H1 (cell line): ENCODE results near the gene ITPKB. TPM values are rescaled to one million over a fixed set of nuclear protein-coding genes. Genes with fewer than 3 reads are reported as not detected.

ENCODE experiments used
- CTCF ChIA-PET: fragments of 300-600 bp; sonication (Branson Sonifier 250); formaldehyde crosslinking; loops from one replicate; lab custom pipeline; 2021; ENCODE audit not compliant: partially characterized antibody; lab: Charles Lee
- POLR2A ChIA-PET: fragments of 300-600 bp; sonication (Branson Sonifier 250); formaldehyde crosslinking; loops from one replicate; lab custom pipeline; 2021; ENCODE audit warnings: inconsistent platforms; ENCODE audit not compliant: partially characterized antibody; lab: Charles Lee
- DNase-seq, 2 experiments: peaks; one replicate each; pipeline versions ENCODE4 v3.0.0 to v3.0.0-alpha.2; 2010 to 2022; ENCODE audit warnings: low spot score in 2 of 2, low read depth in 1 of 2, mixed read lengths in 1 of 2
- FAIRE-seq: peaks from 2 replicates; lab custom pipeline; 2011; peaks lifted over from hg19 to GRCh38; lab: Jason Lieb, UNC
- H2AFZ ChIP-seq: 2 replicates; pipeline ENCODE4 v1.8.1; 2012; ENCODE audit warnings: low read length, inconsistent platforms
- H2AK5ac ChIP-seq: 2 replicates; pipeline ENCODE4 v1.6.1; 2013; ENCODE audit warnings: low read depth, low read length
- H2BK120ac ChIP-seq: replicated peaks from 2 replicates; pipeline ENCODE3; 2013; ENCODE audit warnings: low read depth, low read length, inconsistent platforms
- H2BK12ac ChIP-seq: 2 replicates; pipeline ENCODE4 v1.6.1; 2013; ENCODE audit warnings: low read depth, low read length
- H2BK15ac ChIP-seq: 2 replicates; pipeline ENCODE4 v1.6.1; 2013; ENCODE audit warnings: low read length
- H2BK20ac ChIP-seq: 2 replicates; pipeline ENCODE4 v1.6.1; 2013; ENCODE audit warnings: low read length
- H2BK5ac ChIP-seq: 2 replicates; pipeline ENCODE4 v1.6.1; 2013; ENCODE audit warnings: low read depth, low read length
- H3K14ac ChIP-seq: 2 replicates; pipeline ENCODE4 v1.6.1; 2013; ENCODE audit warnings: inconsistent platforms; ENCODE audit not compliant: insufficient read length
- H3K18ac ChIP-seq: 2 replicates; pipeline ENCODE4 v1.6.1; 2013; ENCODE audit warnings: low read length; ENCODE audit errors: extremely low read depth
- H3K23ac ChIP-seq: 2 replicates; pipeline ENCODE4 v1.6.1; 2013; ENCODE audit warnings: inconsistent platforms; ENCODE audit not compliant: insufficient read length
- H3K23me2 ChIP-seq: 2 replicates; pipeline ENCODE4 v1.6.1; 2013; ENCODE audit warnings: low read depth, low read length
- H3K27ac ChIP-seq: 2 replicates; pipeline ENCODE4 v1.6.1; 2011; ENCODE audit warnings: low read depth, low read length, inconsistent platforms
- H3K27me3 ChIP-seq, 4 experiments: replicated peaks in 1 of 4; 1 replicate in 1 of 4; 2 replicates in 3 of 4; pipeline versions ENCODE4 v1.6.1 to v1.8.1; 2011 to 2013; ENCODE audit warnings: low read length in 3 of 4, mild to moderate bottlenecking in 3 of 4, inconsistent platforms in 2 of 4, mixed read lengths in 2 of 4, moderate library complexity in 1 of 4; ENCODE audit not compliant: control insufficient read depth in 3 of 4, insufficient read depth in 3 of 4; ENCODE audit errors: extremely low read depth in 1 of 4
- H3K36me3 ChIP-seq, 4 experiments: 2 replicates each; pipeline versions ENCODE4 v1.6.1 to v1.8.1; 2011 to 2013; ENCODE audit warnings: mild to moderate bottlenecking in 4 of 4, low read length in 3 of 4, moderate library complexity in 2 of 4, control low read depth in 1 of 4, inconsistent platforms in 1 of 4; ENCODE audit not compliant: insufficient read depth in 4 of 4, control insufficient read depth in 2 of 4
- H3K4ac ChIP-seq: replicated peaks from 2 replicates; pipeline ENCODE3; 2013; ENCODE audit warnings: low read length, low read depth, mixed read lengths, inconsistent platforms; ENCODE audit not compliant: insufficient read length
- H3K4me1 ChIP-seq, 4 experiments: replicated peaks in 1 of 4; 1 replicate in 1 of 4; 2 replicates in 3 of 4; pipeline versions ENCODE4 v1.6.1 to v1.8.1; 2011 to 2013; ENCODE audit warnings: low read length in 3 of 4, inconsistent platforms in 2 of 4, mixed read lengths in 1 of 4; ENCODE audit not compliant: insufficient read depth in 4 of 4, control insufficient read depth in 3 of 4
- H3K4me2 ChIP-seq, 2 experiments: 2 replicates each; pipeline versions ENCODE4 v1.6.1 to v1.8.1; 2011 to 2013; ENCODE audit warnings: low read depth in 2 of 2, low read length in 2 of 2, control low read depth in 1 of 2, inconsistent platforms in 1 of 2, mild to moderate bottlenecking in 1 of 2; ENCODE audit not compliant: insufficient read depth in 1 of 2
- H3K4me3 ChIP-seq, 4 experiments: fragments of 200-600, 300-600 bp in 1 of 4; sonication (generic), shearing (Covaris generic), sonication (Bioruptor Twin) in 1 of 4; 2 replicates each; pipeline versions ENCODE4 v1.5.1 to v1.8.1; 2011 to 2016; ENCODE audit warnings: low read length in 4 of 4, low read depth in 3 of 4, control low read depth in 2 of 4, inconsistent platforms in 2 of 4, mild to moderate bottlenecking in 2 of 4, mixed read lengths in 1 of 4, moderate library complexity in 1 of 4; ENCODE audit not compliant: insufficient read depth in 2 of 4; ENCODE audit errors: extremely low read depth in 1 of 4
- H3K56ac ChIP-seq: replicated peaks from 2 replicates; pipeline ENCODE3; 2013; ENCODE audit warnings: low read depth, mild to moderate bottlenecking, mixed read lengths, low read length, inconsistent platforms; ENCODE audit not compliant: insufficient read length
- H3K79me1 ChIP-seq: 2 replicates; pipeline ENCODE4 v1.6.1; 2013; ENCODE audit warnings: low read depth, low read length, control low read depth
- H3K79me2 ChIP-seq, 2 experiments: 2 replicates each; pipeline versions ENCODE4 v1.6.1 to v1.8.1; 2012 to 2013; ENCODE audit warnings: low read length in 2 of 2, mild to moderate bottlenecking in 2 of 2, inconsistent platforms in 1 of 2; ENCODE audit not compliant: insufficient read depth in 2 of 2, control insufficient read depth in 1 of 2
- H3K9ac ChIP-seq, 4 experiments: replicated peaks in 1 of 4; 1 replicate in 1 of 4; 2 replicates in 3 of 4; pipeline versions ENCODE4 v1.6.1 to v1.8.1; 2011 to 2013; ENCODE audit warnings: low read depth in 3 of 4, low read length in 3 of 4, control low read depth in 2 of 4, mild to moderate bottlenecking in 2 of 4, moderate library complexity in 2 of 4, inconsistent platforms in 1 of 4; ENCODE audit errors: extremely low read depth in 1 of 4
- H3K9me3 ChIP-seq, 2 experiments: 2 replicates each; pipeline versions ENCODE4 v1.6.1 to v1.8.1; 2012 to 2013; ENCODE audit warnings: mild to moderate bottlenecking in 2 of 2, moderate library complexity in 2 of 2, control low read depth in 1 of 2, inconsistent platforms in 1 of 2, low read depth in 1 of 2, low read length in 1 of 2, mixed read lengths in 1 of 2; ENCODE audit not compliant: insufficient read depth in 2 of 2
- H4K20me1 ChIP-seq, 2 experiments: replicated peaks in 1 of 2; 2 replicates each; pipeline versions ENCODE3 to v1.8.1; 2011 to 2013; ENCODE audit warnings: inconsistent platforms in 2 of 2, low read length in 2 of 2, mild to moderate bottlenecking in 1 of 2; ENCODE audit not compliant: insufficient read depth in 2 of 2, control insufficient read depth in 1 of 2
- H4K5ac ChIP-seq: 2 replicates; pipeline ENCODE4 v1.6.1; 2013; ENCODE audit warnings: low read length, low read depth, mixed read lengths, inconsistent platforms; ENCODE audit not compliant: insufficient read length
- H4K8ac ChIP-seq: 2 replicates; pipeline ENCODE4 v1.8.0; 2013; ENCODE audit warnings: mild to moderate bottlenecking, moderate library complexity, low read length, inconsistent platforms; ENCODE audit not compliant: insufficient read depth; ENCODE audit errors: extremely low read depth
- H4K91ac ChIP-seq: replicated peaks from 2 replicates; pipeline ENCODE3; 2013; ENCODE audit warnings: low read length, mixed read lengths, inconsistent platforms; ENCODE audit not compliant: insufficient read length
- ATF3 ChIP-seq: IDR thresholded peaks from 2 replicates; pipeline ENCODE4 v1.6.1; 2011; ENCODE audit warnings: low read depth, mild to moderate bottlenecking, low read length; ENCODE audit not compliant: insufficient read depth
- BACH1 ChIP-seq: IDR thresholded peaks from 2 replicates; pipeline ENCODE4 v1.6.1; 2012; ENCODE audit warnings: low read length, improper control_type of control experiment
- CBX5 ChIP-seq: fragments of 300-800, 300-1000 bp; sonication (generic); IDR thresholded peaks from 2 replicates; pipeline ENCODE4 v1.7.1; 2016; ENCODE audit warnings: antibody characterized with exemption, low read length, low read depth
- CBX8 ChIP-seq: fragments of 300-800, 300-1000 bp; sonication (generic); IDR thresholded peaks from 2 replicates; pipeline ENCODE4 v1.7.1; 2016; ENCODE audit warnings: low read depth, low read length, borderline replicate concordance
- CEBPB ChIP-seq: IDR thresholded peaks from 2 replicates; pipeline ENCODE4 v1.6.1; 2012; ENCODE audit warnings: low read depth, low read length
- EZH2 ChIP-seq: fragments of 200-600 bp; sonication (generic); IDR thresholded peaks from 2 replicates; pipeline ENCODE4 v1.7.1; 2012; ENCODE audit warnings: low read depth, mild to moderate bottlenecking, moderate library complexity, low read length, inconsistent platforms; ENCODE audit not compliant: severe bottlenecking
- JUN ChIP-seq: IDR thresholded peaks from 2 replicates; pipeline ENCODE4 v1.6.1; 2011; ENCODE audit warnings: low read depth, mild to moderate bottlenecking, improper control_type of control experiment, low read length
- KDM4A ChIP-seq: IDR thresholded peaks from one replicate; pipeline ENCODE4 v1.7.1; 2012; ENCODE audit warnings: low read depth, mild to moderate bottlenecking, moderate library complexity, low read length, inconsistent platforms; ENCODE audit not compliant: severe bottlenecking
- POLR2A ChIP-seq, 2 experiments: IDR thresholded peaks; 1 replicate in 1 of 2; 2 replicates in 1 of 2; pipeline ENCODE4 v1.6.1; 2011; ENCODE audit warnings: low read depth in 2 of 2, low read length in 2 of 2, mild to moderate bottlenecking in 2 of 2; ENCODE audit errors: control extremely low read depth in 1 of 2
- RBBP5 ChIP-seq: IDR thresholded peaks from 2 replicates; pipeline ENCODE4 v1.7.1; 2012; ENCODE audit warnings: low read depth, mild to moderate bottlenecking, inconsistent platforms, low read length, moderate library complexity, borderline replicate concordance
- SAP30 ChIP-seq: fragments of 300-600 bp; sonication (generic); IDR thresholded peaks from 2 replicates; pipeline ENCODE4 v1.7.1; 2012; ENCODE audit warnings: low read length, moderate library complexity, mild to moderate bottlenecking, inconsistent platforms; ENCODE audit not compliant: insufficient read depth, insufficient replicate concordance
- SIX5 ChIP-seq: IDR thresholded peaks from 2 replicates; pipeline ENCODE4 v1.6.1; 2011; ENCODE audit warnings: mild to moderate bottlenecking, low read depth, low read length
- SP4 ChIP-seq: IDR thresholded peaks from 2 replicates; pipeline ENCODE4 v1.6.1; 2012; ENCODE audit warnings: low read length, inconsistent platforms
- TEAD4 ChIP-seq: IDR thresholded peaks from 2 replicates; pipeline ENCODE4 v1.6.1; 2012; ENCODE audit warnings: low read depth, low read length, inconsistent platforms, mixed read lengths
- YY1 ChIP-seq: IDR thresholded peaks from 2 replicates; pipeline ENCODE4 v1.6.1; 2011; ENCODE audit warnings: low read depth, mild to moderate bottlenecking, low read length
- WGBS, 2 experiments: shearing (Covaris generic) in 1 of 2; methylation state at CpG; one replicate each; pipeline versions ENCODE4 v1.1.6 to v1.1.7; 2013 to 2015; ENCODE audit warnings: low lambda C conversion rate in 2 of 2, mixed read lengths in 2 of 2, inconsistent platforms in 1 of 2, low coverage in 1 of 2, missing lambda C conversion rate in 1 of 2; ENCODE audit not compliant: insufficient replicate concordance in 2 of 2, insufficient coverage in 1 of 2, insufficient read length in 1 of 2; ENCODE audit errors: extremely low coverage in 1 of 2, missing lambda C conversion rate in 1 of 2; 5-methylcytosine and 5-hydroxymethylcytosine counted together
- polyA plus RNA-seq, 7 experiments: library from polyadenylated mRNA; depleted of rRNA in 3 of 7; stranded (reverse) in 5 of 7; unstranded in 2 of 7; fragments of >200 nt in 5 of 7; fragments of 200-250 nt in 2 of 7; gene quantifications; 1 replicate in 5 of 7; 2 replicates in 1 of 7; 4 replicates in 1 of 7; pipeline versions ENCODE4 v1.2.1 to v1.2.3, GENCODE V29; 2011 to 2013; ENCODE audit warnings: missing spikeins in 2 of 7, mixed read lengths in 2 of 7
- total RNA-seq: library from RNA; stranded (reverse); fragmentation: NEBNext Ultra II Directional; extraction: Animal tissue kit (Norgen Biotek cat#: 25700); gene quantifications from 2 replicates; pipeline ENCODE4 v1.2.1, GENCODE V29; 2021

Gene ITPKB
- total and polyA plus RNA-seq, 2 of the 8 experiments (the other 6 are each of a cell fraction or from before 2014, with no cell fraction given), result 1.7 to 4.8 TPM

- ChIA-PET POLR2A (interaction anchor here (1.6 kb wide), 2 partner anchors 15 to 62 kb away, joined by 3 read pairs; no protein-coding TSS in a partner anchor), CTCF (interaction anchor here (0.6 to 2.4 kb wide), 8 partner anchors 9 to 157 kb away, joined by 3 to 5 read pairs (median 3); no protein-coding TSS in a partner anchor)
- Histone ChIP-seq H3K4me1 (peaks cover 0 to 9% (median 3%) of the 10 kb centered on the region in 4 experiments; a peak in 5 of 7 replicates), H3K23me2 (peaks cover 1% of the 10 kb centered on the region; the same call in 1 of the 2 replicates), H3K27ac (no peak overlapping the region), H3K4me3 (no peak overlapping the region), H4K8ac (no peak overlapping the region), H4K20me1 (no peaks in the 10 kb centered on the region), H4K5ac (no peak overlapping the region), H3K56ac (no peak overlapping the region), H2BK20ac (no peak overlapping the region), H3K18ac (no peak overlapping the region), H3K79me2 (no peaks in the 10 kb centered on the region), H3K14ac (no peak overlapping the region), H3K36me3 (no peaks in the 10 kb centered on the region), H3K27me3 (no peaks in the 10 kb centered on the region; a peak in 1 of 7 replicates), H3K4ac (no peak overlapping the region), H3K79me1 (no peaks in the 10 kb centered on the region; the same call in 1 of the 2 replicates), H4K91ac (no peak overlapping the region), H2BK120ac (no peak overlapping the region), H2AK5ac (no peak overlapping the region), H3K4me2 (no peak overlapping the region), H3K9me3 (no peaks in the 10 kb centered on the region), H2BK15ac (no peak overlapping the region), H2AFZ (no peak overlapping the region), H2BK5ac (no peak overlapping the region), H3K9ac (peak overlapping the region in 1 of 4 experiments; percentile 51; a peak in 2 of 7 replicates), H3K23ac (no peak overlapping the region), H2BK12ac (no peak overlapping the region)
- no peak for FAIRE-seq
- DNase-seq, result no peak
- 90% methylated on average over 5 of the region's 5 CpGs; no CpG with 5 or more reads in 1 of the 2 experiments for WGBS, 2 experiments
- no peak for TF ChIP-seq ATF3
- no peak for TF ChIP-seq JUN
- no peak for TF ChIP-seq POLR2A (IDR thresholded peaks at IDR 0.05; ENCODE audit: control extremely low read depth in 1 of 2, low read depth in 2 of 2, low read length in 2 of 2)
- TF ChIP-seq BACH1, result no peak
- no peak for TF ChIP-seq SAP30
- TF ChIP-seq KDM4A, result no peak
- TF ChIP-seq SIX5, result no peak
- TF ChIP-seq CEBPB, result no peak
- no peak for TF ChIP-seq RBBP5
- TF ChIP-seq TEAD4, result no peak
- no peak for TF ChIP-seq EZH2
- no peak for TF ChIP-seq CBX5
- no peak for TF ChIP-seq YY1
- TF ChIP-seq CBX8, result no peak
- no peak for TF ChIP-seq SP4
Measured at GRCh38 chr1:226671277-226671676, 67.8 kb downstream of the ITPKB start.
